A204.1 (cell line): ENCODE results near the gene GON7.

Source experiments
- FAIRE-seq: peaks from 2 replicates; lab custom pipeline; 2012; peaks lifted over from hg19 to GRCh38; lab: Jason Lieb, UNC

GON7 gene

DNA sequence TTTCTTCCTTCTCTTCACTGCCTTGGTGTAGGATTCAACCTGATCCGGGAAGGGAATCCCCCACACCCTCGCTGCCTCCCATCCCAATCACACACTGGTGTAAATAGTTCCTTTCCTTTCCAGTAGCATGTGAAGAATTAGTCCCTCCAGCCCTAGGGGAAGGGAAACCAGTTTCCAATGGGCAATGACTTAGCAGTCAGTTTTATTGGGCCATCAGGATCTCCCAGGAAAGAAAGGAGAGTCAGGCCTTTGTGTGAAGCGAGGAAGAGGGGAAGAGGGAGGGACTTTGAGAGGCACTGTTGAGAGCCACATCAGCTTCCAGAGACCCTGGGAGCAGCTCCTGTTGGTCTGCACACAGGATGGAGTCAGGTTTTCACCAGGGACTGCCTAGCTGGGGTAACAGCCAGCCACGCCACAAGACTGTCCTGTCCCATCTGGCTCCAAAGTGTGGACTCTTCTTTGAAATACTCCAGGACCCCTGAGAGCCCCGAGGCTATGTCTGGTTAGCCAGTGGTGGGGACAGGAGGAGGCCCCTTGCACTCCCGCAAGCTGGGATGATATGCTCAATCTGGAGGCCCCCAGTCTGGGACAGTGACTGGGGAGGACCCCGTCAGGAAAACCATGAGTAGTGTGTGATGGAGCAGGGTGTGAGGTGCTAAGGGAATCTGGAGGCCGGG, 50.0 kb downstream of the GON7 start:
- FAIRE-seq, result no peak

DNA sequence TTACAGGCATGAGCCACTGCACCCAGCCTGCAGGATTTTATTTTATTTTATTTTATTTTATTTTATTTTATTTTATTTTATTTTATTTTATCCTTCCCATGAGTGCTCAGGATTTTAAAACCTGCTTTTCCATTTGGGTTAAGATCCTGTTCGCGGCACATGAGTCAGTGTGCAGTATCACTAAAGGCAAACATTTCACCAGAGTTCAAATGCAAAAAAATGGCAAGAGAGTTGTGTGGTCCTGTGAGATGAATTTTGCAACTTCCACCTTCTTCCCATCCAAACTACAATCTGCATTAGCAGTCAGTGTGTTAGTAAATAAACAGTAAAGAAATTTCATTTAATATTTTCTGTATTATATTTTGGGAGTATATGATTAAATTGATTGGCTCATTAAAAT, 51.2 kb downstream of the GON7 start:
- FAIRE-seq, result no peak

DNA sequence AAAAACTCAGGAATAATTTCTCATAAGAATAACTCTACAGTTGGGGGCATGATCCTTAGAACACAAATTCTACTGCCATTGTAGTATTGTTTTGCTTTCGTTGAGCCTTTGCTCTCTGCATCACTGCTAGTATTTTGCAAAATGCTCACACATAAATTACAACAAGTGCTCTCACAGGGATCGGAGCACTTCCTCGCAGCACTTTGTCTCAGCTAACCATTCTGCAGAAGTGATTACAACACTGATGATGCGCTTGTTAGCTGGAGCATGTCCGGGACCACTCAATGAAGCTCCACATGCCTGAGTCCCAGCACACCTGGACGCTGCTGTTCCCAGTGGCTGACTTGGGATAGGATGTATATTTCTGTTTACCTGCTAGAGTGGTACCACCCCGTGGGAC, 53.7 kb downstream of the GON7 start:
- FAIRE-seq, result no peak
